ENCODE results near the gene B3GNT4.
"Not testable (repeated sequence)": the region's sequence is repeated elsewhere in the genome, so short reads cannot be mapped to it uniquely, and the experiment has no call there.

The B3GNT4 gene

GRCh38 chr12:122207391-122207790 lies 3.9 kb downstream of the B3GNT4 start:
- DNase-seq (ENCODE audit: low read depth, low spot score) = no peak
- H3K27ac ChIP-seq = no peak overlapping the region

DNA sequence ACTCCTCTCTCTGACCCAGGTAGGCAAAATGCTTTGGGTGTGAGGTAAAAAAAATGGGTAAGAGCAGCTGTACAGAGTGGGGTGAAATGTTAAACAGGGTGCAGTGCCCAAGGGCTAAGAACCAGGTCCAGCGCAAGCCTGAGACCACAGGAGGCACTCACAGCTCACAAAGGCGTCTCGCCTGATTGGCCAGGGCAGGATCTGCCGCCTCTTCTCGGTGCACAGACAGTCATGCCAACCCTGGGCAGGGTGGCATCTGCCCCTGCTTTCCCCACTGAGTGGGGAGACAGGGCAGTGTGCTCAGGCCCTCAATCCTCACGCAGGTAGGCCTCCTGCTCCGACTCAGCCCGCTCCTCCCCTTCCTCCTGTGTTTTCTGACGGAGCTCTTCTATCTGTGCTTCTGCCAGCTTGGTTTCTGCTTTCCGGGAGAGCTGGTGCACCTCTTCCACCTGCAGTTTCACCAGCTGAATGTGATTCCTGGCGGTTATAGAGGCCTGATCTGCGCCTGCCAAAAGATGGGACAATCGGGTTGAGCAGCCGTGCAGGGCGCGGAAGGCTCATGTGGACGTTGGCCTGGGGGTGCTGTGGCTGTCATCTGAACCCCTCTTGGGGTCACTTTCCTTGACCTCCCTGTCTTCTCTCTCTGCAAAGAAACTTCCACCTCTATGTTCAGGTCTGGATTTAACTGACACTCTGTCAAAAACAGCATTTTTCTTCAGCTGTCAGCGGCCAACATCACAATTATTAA lies 4.7 kb downstream of the B3GNT4 start:
- no peak for DNase-seq (ENCODE audit: low read depth, low spot score)
- no peak overlapping the region for H3K27ac ChIP-seq

GRCh38 chr12:122215771-122216170 lies 12.3 kb downstream of the B3GNT4 start:
- no peak for DNase-seq (ENCODE audit: low read depth, low spot score)
- H3K27ac ChIP-seq = no peak overlapping the region

DNA sequence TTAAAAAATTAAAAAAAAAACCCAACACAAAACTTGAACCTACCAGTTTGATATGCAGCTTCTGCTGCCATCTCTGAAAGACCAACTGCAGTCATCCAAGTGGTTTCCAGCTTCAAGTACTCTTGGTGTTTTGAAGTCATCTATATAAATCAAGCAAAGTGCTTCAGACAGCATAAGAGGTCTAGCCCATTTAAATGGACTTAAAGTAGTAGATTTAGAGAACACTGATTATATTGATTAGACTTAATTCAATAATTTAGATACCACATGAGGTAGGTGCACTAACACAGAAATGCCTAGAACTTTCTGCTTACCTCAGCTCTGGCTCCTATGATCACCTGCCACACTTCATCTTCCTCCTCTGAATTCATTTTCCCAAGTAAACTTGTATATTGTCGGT lies 12.9 kb downstream of the B3GNT4 start:
- H3K27ac ChIP-seq = no peak overlapping the region
- DNase-seq (ENCODE audit: low read depth, low spot score) = no peak

GRCh38 chr12:122225683-122226365 lies 22.3 kb downstream of the B3GNT4 start, which contains the start of gene DIABLO:
TSS of gene DIABLO (minus strand) at chr12:122226052. CDS start at chr12:122226014, 38 bp downstream.
- peak within 1 kb of the TSS; percentile 91 for H3K27ac ChIP-seq
- DNase-seq (ENCODE audit: low read depth, low spot score) = peak; percentile 95

GRCh38 chr12:122226366-122227125 lies 23.0 kb downstream of the B3GNT4 start:
- no peak for DNase-seq (ENCODE audit: low read depth, low spot score)
- H3K27ac ChIP-seq = no peak overlapping the region

DNA sequence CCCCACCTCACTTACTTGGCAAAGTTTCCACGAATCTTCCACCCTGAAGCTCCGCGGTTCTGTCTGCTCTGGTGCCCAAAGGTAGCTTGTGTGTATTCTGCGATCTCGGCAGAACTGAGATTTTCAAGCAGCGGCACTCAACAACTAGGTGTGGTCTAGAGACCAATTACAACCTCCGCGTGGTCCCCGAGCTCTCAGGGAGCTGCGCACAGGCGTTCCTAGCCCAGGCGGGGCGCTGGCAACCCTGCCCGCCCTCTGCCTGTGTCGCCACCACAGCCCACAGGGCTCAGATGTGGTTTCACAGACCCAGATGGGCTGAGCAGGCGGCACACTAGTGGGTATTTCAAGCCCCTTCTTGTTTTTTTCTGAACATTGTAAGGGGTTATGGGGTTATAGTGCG lies 23.8 kb downstream of the B3GNT4 start:
- no peak for DNase-seq (ENCODE audit: low read depth, low spot score)
- H3K27ac ChIP-seq = no peak overlapping the region

DNA sequence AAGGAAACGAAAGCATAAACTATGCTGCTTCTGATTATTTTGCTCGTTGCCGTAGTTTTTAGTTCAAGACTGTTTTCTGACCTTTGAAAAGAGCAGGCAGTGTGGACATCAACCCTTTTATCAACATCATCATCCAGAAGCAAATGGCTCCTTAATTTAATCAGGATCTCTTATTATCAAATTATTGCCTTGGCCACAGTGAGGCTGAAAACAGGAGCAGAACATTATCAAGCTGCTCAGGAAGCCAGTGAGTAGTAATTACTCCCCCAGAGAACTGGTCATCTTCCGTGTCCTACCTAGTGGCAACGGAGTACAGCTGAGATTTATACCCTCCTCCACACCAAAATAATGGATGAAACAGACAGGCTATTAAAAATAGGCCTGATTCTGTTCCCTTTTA lies 24.6 kb downstream of the B3GNT4 start:
- no peak overlapping the region for H3K27ac ChIP-seq

GRCh38 chr12:122230798-122231197 lies 27.3 kb downstream of the B3GNT4 start:
- no peak for DNase-seq (ENCODE audit: low read depth, low spot score)

More for the DNA sequence above, 24.6 kb downstream of the B3GNT4 start:
- DNase-seq (ENCODE audit: low read depth, low spot score) = no peak

DNA sequence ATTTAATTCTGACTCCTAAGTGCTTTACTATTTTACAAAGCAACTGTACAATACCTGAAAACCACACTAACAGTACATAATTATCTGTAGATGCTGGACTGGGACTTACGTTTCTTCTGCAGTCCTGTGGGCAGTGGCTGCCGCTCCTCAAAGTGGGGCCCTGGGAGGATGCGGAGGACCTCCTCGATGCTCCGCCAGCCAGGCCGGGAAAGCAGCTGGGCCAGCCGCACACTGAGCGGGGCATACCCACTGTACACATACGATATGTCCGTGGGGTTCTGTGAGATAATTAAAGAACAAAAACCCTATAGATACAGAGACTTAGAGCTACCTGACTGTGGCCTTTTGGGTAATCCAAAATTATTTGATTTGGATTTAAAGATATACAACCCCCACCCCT lies 29.2 kb downstream of the B3GNT4 start:
- no peak for DNase-seq (ENCODE audit: low read depth, low spot score)

More at GRCh38 chr12:122230798-122231197, 27.3 kb downstream of the B3GNT4 start:
- H3K27ac ChIP-seq = no peak overlapping the region

GRCh38 chr12:122235741-122236140 lies 32.2 kb downstream of the B3GNT4 start:
- H3K27ac ChIP-seq = no peak overlapping the region
- DNase-seq (ENCODE audit: low read depth, low spot score) = no peak

More for the DNA sequence above, 29.2 kb downstream of the B3GNT4 start:
- no peak overlapping the region for H3K27ac ChIP-seq

DNA sequence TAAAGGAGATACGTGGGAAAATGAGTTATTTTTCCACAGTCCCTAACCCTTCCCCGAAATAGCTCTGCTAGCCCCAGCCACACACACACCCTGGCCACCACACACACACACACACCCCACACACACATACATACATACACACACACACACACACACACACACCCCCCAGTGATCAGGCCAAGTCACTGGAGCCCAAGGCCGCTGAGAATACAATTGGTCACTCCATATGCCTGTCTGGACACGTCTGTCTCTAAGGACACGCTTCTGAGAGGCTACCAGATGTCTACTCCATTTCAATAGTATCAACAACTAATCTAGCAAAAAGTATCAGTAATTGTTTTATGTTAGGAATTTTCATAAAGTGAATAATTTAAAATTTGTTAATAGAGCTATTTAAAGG lies 35.4 kb downstream of the B3GNT4 start:
- H3K27ac ChIP-seq = no peak overlapping the region
- peak; percentile 37 for DNase-seq (ENCODE audit: low read depth, low spot score)

GRCh38 chr12:122243965-122244364 lies 40.5 kb downstream of the B3GNT4 start:
- no peak overlapping the region for H3K27ac ChIP-seq
- no peak for DNase-seq (ENCODE audit: low read depth, low spot score)

DNA sequence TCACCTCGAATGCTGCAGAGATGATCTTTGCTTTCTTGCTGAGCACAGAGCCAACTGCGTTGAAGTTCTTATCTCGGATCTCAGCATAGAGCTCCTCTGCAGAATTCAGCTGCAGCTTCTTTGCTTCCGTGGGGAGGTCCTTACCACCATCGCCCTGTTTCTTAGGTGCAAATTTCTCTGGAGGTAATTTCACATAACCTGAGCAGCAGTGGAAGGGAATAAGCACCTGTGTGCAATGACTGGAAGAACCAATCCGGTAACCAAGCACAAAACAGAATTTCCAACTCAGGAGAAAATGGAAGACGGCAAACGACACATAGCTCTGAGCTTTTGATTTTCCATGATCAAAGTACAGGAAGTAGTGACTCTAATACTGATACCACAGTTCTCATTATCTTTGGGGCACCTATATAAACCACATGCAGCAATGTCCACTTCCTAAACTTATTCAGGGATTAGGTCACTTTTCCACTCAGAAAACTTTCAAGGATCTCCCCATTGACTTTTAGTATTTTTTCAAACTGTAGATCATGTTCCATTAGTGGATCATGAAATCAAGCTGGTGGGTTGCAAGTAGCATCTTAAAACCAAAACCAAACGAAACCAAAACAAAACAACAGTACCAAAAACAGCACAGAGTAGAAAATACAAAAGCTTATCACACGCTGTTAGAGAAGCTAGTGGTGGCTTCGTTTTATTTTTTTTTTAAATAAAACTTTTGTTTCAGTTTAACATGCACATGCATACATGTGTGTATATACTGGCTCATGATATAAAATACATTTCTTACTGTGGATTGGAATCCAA lies 41.3 kb downstream of the B3GNT4 start:
- no peak for DNase-seq (ENCODE audit: low read depth, low spot score)
- H3K27ac ChIP-seq = no peak overlapping the region

DNA sequence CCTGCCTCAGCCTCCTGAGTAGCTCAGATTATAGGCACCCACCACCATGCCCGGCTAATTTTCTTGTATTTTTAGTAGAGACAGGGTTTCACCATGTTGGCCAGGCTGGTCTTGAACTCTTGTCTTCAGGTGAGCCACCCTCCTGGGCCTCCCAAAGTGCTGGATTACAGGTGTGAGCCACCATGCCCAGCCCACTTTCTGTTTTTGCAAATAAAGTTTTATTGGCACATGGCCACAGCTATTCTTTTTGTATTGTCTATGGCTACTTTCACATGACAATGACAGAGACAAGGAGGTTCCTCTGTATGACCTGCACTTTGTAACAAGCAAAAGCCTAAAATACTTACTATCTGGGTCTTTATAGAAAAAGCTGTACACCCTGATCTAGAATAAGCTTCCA lies 42.0 kb downstream of the B3GNT4 start:
- no peak overlapping the region for H3K27ac ChIP-seq
- no peak for DNase-seq (ENCODE audit: low read depth, low spot score)

GRCh38 chr12:122250047-122250446 lies 46.5 kb downstream of the B3GNT4 start:
- no peak for DNase-seq (ENCODE audit: low read depth, low spot score)
- no peak overlapping the region for H3K27ac ChIP-seq

- no peak overlapping the region for H3K27ac ChIP-seq
- no peak for DNase-seq (ENCODE audit: low read depth, low spot score)
Measured at GRCh38 chr12:122250536-122250935, 47.0 kb downstream of the B3GNT4 start.

DNA sequence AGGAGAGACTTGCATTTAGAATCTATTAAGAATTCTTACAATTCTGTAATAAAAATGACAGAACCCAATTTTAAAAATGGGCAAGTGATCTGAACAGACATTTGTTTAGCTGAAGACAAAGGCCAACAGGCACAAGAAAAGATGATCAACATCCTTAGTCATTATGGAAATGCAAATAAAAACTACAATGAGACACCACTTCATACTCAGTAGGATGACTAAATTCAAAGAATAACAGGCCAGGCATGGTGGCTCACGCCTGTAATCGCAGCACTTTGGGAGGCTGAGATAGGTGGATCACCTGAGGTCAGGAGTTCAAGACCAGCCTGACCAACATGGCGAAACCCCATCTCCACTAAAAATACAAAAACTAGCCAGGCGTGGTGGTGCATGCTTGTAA lies 55.0 kb downstream of the B3GNT4 start:
- DNase-seq (ENCODE audit: low read depth, low spot score); H3K27ac ChIP-seq: not testable (repeated sequence)

All from epithelial cell of prostate (primary cell).